ENCODE measurements around the gene MAP7.
A peak's percentile ranks its signal among the peaks of the same experiment; 100 is the strongest.
"Not testable (repeated sequence)": the region's sequence is repeated elsewhere in the genome, so short reads cannot be mapped to it uniquely, and the experiment has no call there.

MAP7 gene

DNA sequence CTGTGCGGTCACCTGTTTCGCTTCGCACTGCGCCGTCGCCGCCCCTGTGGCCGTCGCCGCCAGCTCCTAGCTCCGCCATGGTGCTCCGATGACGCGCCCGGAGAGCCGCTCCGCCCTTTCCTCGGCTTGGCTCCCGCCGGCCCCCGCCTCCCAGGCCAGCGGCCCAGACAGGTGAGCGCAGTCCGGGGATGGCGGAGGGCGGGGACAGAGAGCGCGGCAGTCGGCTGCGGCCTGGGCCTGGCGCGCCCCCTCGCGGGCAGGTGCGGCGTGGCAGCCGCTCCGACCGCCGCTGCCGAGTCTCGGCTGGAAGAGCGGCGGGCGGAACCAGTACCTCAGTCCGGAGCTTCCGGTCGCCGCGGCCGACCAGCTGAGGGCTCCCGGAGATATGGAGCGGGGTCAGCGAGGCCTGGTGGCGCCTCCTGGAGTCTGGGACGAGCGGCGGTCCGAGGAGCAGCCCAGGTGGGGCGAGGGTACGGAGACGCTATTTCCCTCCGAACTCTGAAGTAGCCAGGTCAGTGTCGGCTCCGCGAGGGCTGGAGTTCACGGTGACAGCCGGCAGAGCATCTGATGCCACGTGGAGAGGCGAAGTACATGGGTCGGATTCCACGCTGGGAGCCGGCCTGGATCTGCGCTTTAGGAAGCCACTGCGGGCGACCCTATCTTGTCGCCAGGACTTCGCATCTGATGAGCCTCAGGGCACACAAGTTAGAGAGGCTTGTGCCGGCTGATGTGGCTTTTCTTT lies at the start of gene MAP7:
MAP7 (minus strand) TSS at position 93 of the 742 bp plus-strand sequence; CDS start at position 79, 14 bp downstream.
- peak; percentile 83 for DNase-seq

DNA sequence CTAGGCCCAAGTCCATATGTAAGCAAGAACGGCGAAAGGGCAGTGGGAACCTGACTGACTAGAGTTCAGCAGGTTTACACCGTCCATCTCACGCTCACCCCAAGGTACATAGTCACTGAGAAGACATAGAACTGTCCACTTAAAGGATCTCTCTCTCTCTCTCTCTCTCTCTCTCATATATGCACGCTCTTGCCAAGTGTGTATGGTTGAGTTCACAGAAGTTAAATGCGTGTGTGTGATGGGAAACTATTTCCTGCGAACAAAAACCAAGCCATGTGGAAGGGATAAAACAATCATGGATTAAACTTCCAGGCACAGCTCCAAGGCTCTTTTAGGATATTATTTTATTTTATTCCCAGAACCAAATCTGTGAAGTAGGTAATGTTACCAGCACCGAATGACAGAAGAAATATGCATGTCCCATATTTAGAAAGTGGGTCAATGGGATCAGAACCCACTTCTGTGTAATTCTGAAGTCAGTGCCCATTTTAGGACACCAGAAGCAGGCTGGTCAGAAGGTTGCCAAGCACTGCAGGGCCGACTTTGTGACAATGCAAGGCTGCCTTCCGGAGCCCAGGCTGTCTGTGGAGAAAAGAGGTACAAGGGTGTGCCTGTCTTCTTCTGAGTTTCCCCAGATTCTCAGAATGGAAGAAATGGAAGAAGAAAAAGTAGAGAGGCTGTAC lies 49.2 kb upstream of the MAP7 start:
- DNase-seq, result no peak

DNA sequence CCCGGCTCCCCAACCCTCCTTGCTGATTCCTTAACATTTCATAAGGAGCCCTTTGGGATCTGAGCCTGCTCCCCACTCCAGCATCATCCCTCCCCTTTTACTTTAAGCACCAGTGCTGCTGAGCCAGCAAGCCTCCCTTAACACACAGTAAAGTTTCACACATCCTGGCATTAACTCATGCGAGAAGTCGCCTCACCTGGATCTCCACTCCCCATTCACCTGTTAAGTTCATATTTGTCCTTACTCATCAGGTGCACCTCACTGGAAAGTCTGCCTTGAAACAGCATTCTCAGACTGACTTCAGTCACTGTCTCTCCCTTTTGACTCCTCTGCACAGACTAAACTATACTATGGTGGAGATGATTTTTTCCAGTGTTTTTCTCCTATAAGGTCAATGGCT lies 47.8 kb upstream of the MAP7 start:
- DNase-seq, result no peak

DNA sequence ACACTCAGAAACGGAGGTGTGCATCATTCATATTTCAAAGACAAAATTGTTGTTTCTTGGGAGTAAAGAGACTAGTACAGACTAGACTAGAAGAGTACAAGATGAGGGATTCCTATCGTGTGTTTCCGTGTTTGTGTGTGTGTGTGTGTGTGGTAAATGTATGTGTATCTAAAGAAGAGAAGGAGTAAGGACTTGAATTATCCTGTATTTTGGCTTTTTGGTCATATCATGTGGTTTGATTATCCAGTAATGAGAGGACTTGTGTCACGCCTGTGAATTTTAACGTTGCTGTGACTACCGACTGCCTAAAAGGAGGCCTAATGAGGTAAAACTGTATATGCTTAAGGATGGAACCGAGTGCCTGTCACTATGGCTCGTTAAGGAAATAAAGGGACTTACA lies 44.4 kb upstream of the MAP7 start:
- DNase-seq, result no peak

DNA sequence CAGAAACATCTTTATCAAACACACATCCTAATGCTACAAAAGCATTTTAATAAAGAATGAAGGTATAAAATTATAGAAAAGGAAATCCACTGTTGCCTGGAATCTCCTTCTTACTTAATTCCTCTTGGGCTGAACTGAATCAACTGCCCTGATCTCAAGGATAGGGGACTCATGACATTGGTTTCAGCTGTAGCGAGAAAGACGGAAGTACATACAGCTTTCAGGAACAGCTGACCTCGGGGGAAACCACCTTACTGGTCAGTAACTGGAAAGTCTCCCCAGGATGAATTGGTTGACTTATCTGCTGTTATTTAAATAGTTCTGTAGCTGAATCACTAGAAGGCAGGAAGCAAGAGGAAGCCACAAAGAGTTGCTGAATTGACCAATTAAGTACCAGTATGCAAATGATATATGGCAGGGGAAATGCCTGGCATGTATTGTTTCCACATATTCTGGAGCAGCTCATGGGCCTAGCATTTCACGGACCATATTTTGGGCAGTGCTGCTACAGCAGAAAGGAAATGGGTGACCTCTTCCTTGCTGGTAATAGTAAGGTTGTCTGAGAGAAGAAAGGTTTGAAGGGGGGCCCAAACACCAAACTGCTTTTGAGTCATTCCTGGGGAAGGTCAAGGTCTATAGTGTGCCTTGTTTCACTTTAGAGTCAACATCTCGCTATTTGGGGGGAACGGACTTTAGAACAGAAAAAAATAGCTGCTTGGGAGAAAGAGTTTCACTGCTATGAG lies 43.7 kb upstream of the MAP7 start:
- DNase-seq, result no peak

- DNase-seq, result no peak
Measured at GRCh38 chr6:136592930-136593673, 42.9 kb upstream of the MAP7 start.

GRCh38 chr6:136591617-136592016 lies 41.4 kb upstream of the MAP7 start:
- no peak for DNase-seq

- not testable (repeated sequence) for DNase-seq
Measured at GRCh38 chr6:136590846-136591245, 40.6 kb upstream of the MAP7 start.

- DNase-seq, result no peak
Measured at GRCh38 chr6:136587527-136587926, 37.3 kb upstream of the MAP7 start.

- no peak for DNase-seq
Measured at GRCh38 chr6:136586295-136586694, 36.1 kb upstream of the MAP7 start.

GRCh38 chr6:136585523-136585922 lies 35.3 kb upstream of the MAP7 start:
- DNase-seq, result not testable (repeated sequence)

- DNase-seq, result not testable (repeated sequence)
Measured at GRCh38 chr6:136584290-136584689, 34.1 kb upstream of the MAP7 start.

- peak; percentile 16 for DNase-seq
Measured at GRCh38 chr6:136582711-136583471, 32.7 kb upstream of the MAP7 start.

- no peak for DNase-seq
Measured at GRCh38 chr6:136579800-136580199, 29.6 kb upstream of the MAP7 start.

DNA sequence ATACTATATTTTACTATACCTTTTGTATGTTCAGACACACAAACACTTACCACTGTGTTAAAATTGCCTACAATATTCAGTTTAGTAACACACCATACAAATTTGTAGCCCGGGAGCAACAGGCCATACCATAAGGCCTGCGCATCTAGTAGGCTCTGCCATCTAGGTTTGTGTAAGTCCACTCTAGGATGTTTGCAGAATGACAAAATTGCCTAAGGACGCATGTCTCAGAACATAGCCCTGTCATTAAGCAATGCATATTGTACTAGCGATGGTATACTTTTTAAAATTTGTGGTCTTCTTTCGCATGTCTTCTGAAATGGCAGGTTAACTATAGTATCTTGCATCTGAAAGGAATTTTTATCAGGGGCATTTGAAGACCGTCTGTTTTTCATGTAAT lies 26.6 kb upstream of the MAP7 start:
- DNase-seq, result no peak

DNA sequence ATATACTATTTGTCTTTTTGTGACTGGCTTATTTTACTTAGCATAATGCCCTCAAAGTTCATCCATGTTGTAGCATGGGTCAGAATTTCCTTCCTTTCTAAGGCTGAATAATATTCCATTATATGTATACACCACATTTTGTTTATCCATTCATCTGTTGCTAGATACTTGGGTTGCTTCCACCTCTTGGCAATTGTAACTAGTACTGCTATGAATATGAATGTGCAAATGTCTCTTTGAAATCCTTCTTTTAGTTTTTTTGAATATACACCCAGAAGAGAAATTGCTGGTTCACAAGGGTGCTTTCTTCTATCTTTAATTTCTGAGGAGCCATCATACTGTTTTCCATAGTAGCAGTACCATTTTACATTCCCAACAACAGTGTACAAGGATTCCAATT lies 21.3 kb upstream of the MAP7 start:
- no peak for DNase-seq

DNA sequence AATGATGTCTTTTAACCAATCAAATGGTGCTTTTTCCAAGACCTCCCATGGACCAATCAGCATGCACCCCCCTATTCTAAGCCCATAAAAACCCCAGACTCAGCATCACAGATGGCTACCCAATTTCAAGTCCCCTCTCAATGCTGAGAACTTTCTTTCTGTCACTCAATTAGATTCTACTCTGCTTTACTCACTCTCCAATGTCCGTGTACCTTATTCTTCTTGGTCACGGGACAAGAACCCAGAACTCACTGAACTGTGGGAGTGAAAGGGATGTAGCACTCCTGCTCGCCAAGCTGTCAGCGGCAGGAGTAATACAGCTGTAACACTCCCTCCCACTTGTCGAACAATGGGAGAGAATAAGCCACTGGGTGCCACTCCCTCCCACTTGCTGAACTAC lies 20.8 kb upstream of the MAP7 start:
- no peak for DNase-seq

- DNase-seq, result no peak
Measured at GRCh38 chr6:136568129-136568528, 17.9 kb upstream of the MAP7 start.

DNA sequence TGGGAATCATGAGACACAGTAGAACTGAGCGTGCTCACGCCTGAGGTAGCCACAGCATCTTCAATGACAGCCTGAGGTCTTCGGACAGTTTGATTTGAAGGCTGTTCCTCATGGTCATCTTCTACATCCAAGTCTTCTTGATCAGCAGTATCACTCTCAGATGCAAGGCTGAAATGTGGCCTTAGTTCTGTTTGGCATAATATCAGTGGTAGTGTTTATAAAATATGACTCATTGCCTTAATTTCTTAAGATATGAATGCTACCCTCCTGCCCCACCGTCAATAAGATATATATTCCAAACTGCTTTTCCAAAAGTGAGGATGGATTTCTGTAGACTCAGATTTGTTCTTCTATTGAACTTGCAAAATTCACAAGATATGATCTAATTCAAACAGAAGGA lies 17.5 kb upstream of the MAP7 start:
- DNase-seq, result no peak

DNA sequence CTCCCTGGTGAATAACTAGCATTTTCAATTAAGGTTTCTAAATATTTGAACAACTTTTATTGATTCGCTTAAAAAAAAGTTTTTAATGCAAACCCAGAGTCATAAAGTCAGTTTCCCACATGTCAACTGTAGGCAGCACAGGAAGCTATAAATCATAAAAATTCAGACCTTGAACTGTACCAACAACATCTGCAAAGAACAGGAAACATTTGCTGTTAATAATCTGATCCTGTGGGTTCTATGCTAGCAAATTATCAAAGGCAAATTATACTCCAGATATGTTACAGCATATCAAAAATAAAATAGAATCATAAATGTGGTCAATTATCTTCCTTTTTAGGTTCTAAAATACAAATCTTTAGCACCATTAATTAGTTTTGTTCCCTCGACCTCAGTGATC lies 16.6 kb upstream of the MAP7 start:
- no peak for DNase-seq

DNA sequence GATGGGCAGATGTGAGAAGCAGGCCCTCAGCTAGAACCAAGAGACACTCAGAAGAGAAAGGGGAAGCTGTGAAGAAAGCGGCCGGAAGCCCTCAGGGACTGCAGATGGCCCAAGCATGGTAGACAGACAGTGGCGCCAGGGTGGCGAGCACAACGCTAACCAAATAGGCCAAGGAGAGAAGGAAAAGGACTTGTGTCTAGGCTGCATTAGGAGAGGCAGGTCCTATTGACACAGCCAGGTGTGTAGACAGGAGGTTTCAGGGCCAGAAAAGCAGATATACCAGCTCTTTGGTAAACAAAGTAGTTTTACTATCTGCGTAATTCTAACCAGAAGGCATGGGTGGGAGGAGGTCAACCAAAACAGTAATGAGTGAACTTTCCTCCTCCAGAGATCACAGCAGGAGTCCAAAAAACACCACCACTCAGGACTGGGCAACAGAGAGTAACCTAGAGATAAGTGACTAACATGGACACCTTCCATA lies 15.8 kb upstream of the MAP7 start:
- no peak for DNase-seq

GRCh38 chr6:136564180-136564579 lies 14.0 kb upstream of the MAP7 start:
- DNase-seq, result no peak

Data from DMS79 treated with DMSO at 0.1 percent for 48 hours (cell line).